ENCODE results near the gene IFI44. TPM values are rescaled to one million over a fixed set of nuclear protein-coding genes. Genes with fewer than 3 reads are reported as not detected.
A peak's percentile ranks its signal among the peaks of the same experiment; 100 is the strongest.

The IFI44 gene
- total RNA-seq, 1 donor from 2014 or later: 22.7 TPM

- no peak for DNase-seq (ENCODE audit: low spot score)
Observed at GRCh38 chr1:78652019-78652560, 2.5 kb downstream of the IFI44 start.

- DNase-seq (ENCODE audit: low spot score): no peak
Observed at GRCh38 chr1:78658901-78659300, 9.3 kb downstream of the IFI44 start.

GRCh38 chr1:78663923-78664322, 14.3 kb downstream of the IFI44 start:
- no peak for DNase-seq (ENCODE audit: low spot score)

GRCh38 chr1:78664763-78665162, 15.1 kb downstream of the IFI44 start:
- DNase-seq (ENCODE audit: low spot score): no peak

GRCh38 chr1:78665809-78666208, 16.2 kb downstream of the IFI44 start:
- DNase-seq (ENCODE audit: low spot score): no peak

- DNase-seq (ENCODE audit: low spot score): no peak
Observed at GRCh38 chr1:78667939-78668338, 18.3 kb downstream of the IFI44 start.

- no peak for DNase-seq (ENCODE audit: low spot score)
Observed at GRCh38 chr1:78668427-78668826, 18.8 kb downstream of the IFI44 start.

- DNase-seq (ENCODE audit: low spot score): no peak
Observed at GRCh38 chr1:78672428-78672827, 22.8 kb downstream of the IFI44 start.

GRCh38 chr1:78673120-78673519, 23.5 kb downstream of the IFI44 start:
- no peak for DNase-seq (ENCODE audit: low spot score)

GRCh38 chr1:78676347-78676982, 26.8 kb downstream of the IFI44 start:
- DNase-seq (ENCODE audit: low spot score): peak; percentile 71

GRCh38 chr1:78676993-78677392, 27.4 kb downstream of the IFI44 start:
- DNase-seq (ENCODE audit: low spot score): no peak

- DNase-seq (ENCODE audit: low spot score): no peak
Observed at GRCh38 chr1:78677788-78678187, 28.2 kb downstream of the IFI44 start.

- DNase-seq (ENCODE audit: low spot score): no peak
Observed at GRCh38 chr1:78678324-78678723, 28.7 kb downstream of the IFI44 start.

- DNase-seq (ENCODE audit: low spot score): no peak
Observed at GRCh38 chr1:78681265-78681664, 31.6 kb downstream of the IFI44 start.

- no peak for DNase-seq (ENCODE audit: low spot score)
Observed at GRCh38 chr1:78682496-78682895, 32.9 kb downstream of the IFI44 start.

- DNase-seq (ENCODE audit: low spot score): no peak
Observed at GRCh38 chr1:78683079-78683478, 33.4 kb downstream of the IFI44 start.

GRCh38 chr1:78687315-78687714, 37.7 kb downstream of the IFI44 start:
- DNase-seq (ENCODE audit: low spot score): no peak

GRCh38 chr1:78687914-78688313, 38.3 kb downstream of the IFI44 start:
- no peak for DNase-seq (ENCODE audit: low spot score)

GRCh38 chr1:78688697-78689096, 39.1 kb downstream of the IFI44 start:
- no peak for DNase-seq (ENCODE audit: low spot score)

- no peak for DNase-seq (ENCODE audit: low spot score)
Observed at GRCh38 chr1:78690516-78690915, 40.9 kb downstream of the IFI44 start.

GRCh38 chr1:78691995-78692747, 42.5 kb downstream of the IFI44 start:
- DNase-seq (ENCODE audit: low spot score): no peak

- no peak for DNase-seq (ENCODE audit: low spot score)
Observed at GRCh38 chr1:78699813-78700212, 50.2 kb downstream of the IFI44 start.

GRCh38 chr1:78702426-78702825, 52.8 kb downstream of the IFI44 start:
- DNase-seq (ENCODE audit: low spot score): no peak

All from mucosa of gallbladder (tissue), 1 donor.